Hippocampal formation (tissue), 2 donors: ENCODE results near the gene P2RX3.
"Not testable (repeated sequence)": the region's sequence is repeated elsewhere in the genome, so short reads cannot be mapped to it uniquely, and the experiment has no call there.

Source experiments
- DNase-seq, 2 donors: peaks; one replicate each; lab custom pipeline; 2025; lab: John Stamatoyannopoulos, UW

The P2RX3 gene

GRCh38 chr11:57348636-57349313 lies 10.6 kb downstream of the P2RX3 start:
- DNase-seq = no peak

GRCh38 chr11:57349491-57350274 lies 11.5 kb downstream of the P2RX3 start:
- DNase-seq = peak in 1 of 2 donors; percentile 52

- DNase-seq = no peak
Observed at GRCh38 chr11:57353036-57353435, 14.9 kb downstream of the P2RX3 start.

GRCh38 chr11:57353446-57353845 lies 15.3 kb downstream of the P2RX3 start:
- DNase-seq = no peak

GRCh38 chr11:57353852-57354251 lies 15.7 kb downstream of the P2RX3 start:
- DNase-seq = no peak

GRCh38 chr11:57354699-57355098 lies 16.5 kb downstream of the P2RX3 start:
- no peak for DNase-seq

GRCh38 chr11:57356268-57356667 lies 18.1 kb downstream of the P2RX3 start:
- DNase-seq = peak in 1 of 2 donors; percentile 34

GRCh38 chr11:57357310-57357709 lies 19.2 kb downstream of the P2RX3 start:
- no peak for DNase-seq

- no peak for DNase-seq
Observed at GRCh38 chr11:57357856-57358255, 19.7 kb downstream of the P2RX3 start.

GRCh38 chr11:57358543-57358961 lies 20.4 kb downstream of the P2RX3 start:
- DNase-seq = no peak

GRCh38 chr11:57358991-57359390 lies 20.8 kb downstream of the P2RX3 start:
- DNase-seq = no peak

- no peak for DNase-seq
Observed at GRCh38 chr11:57359396-57359795, 21.2 kb downstream of the P2RX3 start.

- no peak for DNase-seq
Observed at GRCh38 chr11:57359896-57360690, 21.9 kb downstream of the P2RX3 start.

GRCh38 chr11:57360991-57361390 lies 22.8 kb downstream of the P2RX3 start:
- no peak for DNase-seq

- DNase-seq = not testable (repeated sequence)
Observed at GRCh38 chr11:57361420-57361819, 23.3 kb downstream of the P2RX3 start.

- no peak for DNase-seq
Observed at GRCh38 chr11:57361926-57362325, 23.8 kb downstream of the P2RX3 start.

GRCh38 chr11:57363131-57364080 lies 25.3 kb downstream of the P2RX3 start:
- DNase-seq = no peak

- no peak for DNase-seq
Observed at GRCh38 chr11:57364851-57365660, 26.9 kb downstream of the P2RX3 start.

- no peak for DNase-seq
Observed at GRCh38 chr11:57368106-57368844, 30.1 kb downstream of the P2RX3 start.

GRCh38 chr11:57368845-57369232 lies 30.7 kb downstream of the P2RX3 start:
- no peak for DNase-seq
